Activated T-cell treated with anti-CD3 and anti-CD28 coated beads for 48 hours (primary cell): ENCODE results near the gene NUFIP1.
"Not testable (repeated sequence)": the region's sequence is repeated elsewhere in the genome, so short reads cannot be mapped to it uniquely, and the experiment has no call there.

ENCODE experiments used
- DNase-seq: peaks from one replicate; pipeline ENCODE4 v3.0.0-alpha.2; 2020; ENCODE audit warnings: low read depth

Gene NUFIP1

DNA sequence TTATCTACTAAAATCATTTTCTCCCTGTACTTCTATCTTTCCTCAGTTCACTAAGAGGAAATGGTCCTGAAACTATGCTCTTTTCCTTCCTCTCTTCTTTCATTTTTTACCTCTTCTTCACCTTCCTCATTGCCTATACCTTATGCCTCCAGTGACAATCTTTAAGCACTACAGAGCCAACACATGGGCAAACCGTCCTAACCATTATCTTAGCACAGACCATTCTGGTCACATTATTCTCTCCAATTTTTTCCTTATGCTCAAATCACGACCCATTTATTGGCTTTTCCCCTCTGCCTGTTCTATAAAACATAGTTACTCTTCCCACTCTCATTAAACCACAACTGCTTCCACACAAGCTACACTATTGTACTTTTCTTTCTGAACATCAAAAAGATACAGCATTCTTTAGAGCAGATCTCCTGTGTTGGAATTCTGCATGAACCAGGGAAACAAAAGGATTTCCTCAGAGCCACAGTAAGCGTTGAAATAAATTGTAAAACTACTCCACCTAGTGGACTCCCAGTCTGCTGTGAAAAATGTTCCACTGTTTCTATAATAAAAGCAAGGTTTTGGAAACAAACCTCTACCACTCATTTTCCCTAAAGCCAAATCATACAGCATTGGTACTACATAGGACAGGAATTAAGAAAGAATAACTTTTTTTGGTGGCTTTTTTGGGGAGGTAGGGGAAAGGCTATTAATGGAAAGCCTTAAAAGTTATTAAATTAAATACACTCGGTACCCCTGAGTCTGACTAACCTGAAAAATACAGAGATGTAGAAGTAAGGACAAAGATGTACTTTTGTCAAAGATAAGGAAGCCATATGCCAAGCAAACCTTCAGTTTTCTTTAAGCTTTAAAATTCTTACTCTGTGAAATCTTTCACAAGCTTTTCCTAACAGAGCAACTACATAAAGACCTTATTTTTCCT, 19.5 kb downstream of the NUFIP1 start:
- DNase-seq: no peak

DNA sequence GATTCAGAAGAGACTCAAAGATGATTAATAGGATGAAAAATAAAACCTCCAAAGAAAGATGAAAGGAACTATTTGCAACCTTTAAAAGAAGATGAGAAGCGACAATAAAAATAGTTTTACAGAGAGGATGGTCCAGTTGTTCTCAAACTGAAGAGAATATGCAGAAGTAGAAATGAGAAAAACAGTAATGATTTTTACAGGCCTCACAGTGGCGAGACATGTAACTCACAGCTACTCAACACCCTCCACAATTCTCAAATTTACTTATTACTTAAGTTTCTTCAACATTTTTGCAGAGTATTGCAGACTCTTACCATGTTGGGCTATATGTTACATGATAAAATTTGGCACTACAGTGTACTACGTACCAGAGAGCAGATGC, 20.8 kb downstream of the NUFIP1 start:
- DNase-seq: no peak

DNA sequence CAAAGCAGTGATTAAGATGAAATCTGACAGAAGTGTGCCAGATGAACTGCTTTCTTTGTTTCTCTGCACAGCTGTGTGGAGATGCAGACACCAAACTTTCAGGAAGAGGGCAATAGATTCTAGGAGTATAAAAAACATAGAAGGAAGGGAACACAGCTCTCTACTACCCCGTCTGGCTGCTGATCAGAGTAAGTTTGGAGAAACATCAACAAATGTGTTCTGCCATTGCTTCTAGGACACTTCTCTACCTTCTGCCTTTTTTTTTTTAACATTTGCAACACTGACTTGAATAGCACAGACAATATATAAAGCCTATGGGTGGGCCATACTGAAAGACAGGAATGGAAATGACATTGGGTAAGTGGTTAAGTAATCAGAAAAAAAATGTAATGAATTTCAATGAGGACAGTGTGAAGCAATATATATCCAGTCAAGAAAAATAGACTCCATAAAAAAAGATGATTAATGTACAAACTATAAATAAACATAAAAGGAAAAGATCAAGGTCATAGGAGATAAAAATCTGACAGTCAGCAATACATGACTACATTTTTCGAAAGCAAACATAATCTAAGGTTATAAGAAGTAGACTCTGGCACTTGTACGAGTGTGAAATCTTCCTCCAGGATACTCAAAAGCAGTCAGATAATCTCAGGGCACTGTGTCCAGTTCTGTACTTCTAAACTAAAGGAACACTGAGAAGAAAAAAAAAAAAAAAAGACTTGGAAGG, 21.4 kb downstream of the NUFIP1 start:
- no peak for DNase-seq

DNA sequence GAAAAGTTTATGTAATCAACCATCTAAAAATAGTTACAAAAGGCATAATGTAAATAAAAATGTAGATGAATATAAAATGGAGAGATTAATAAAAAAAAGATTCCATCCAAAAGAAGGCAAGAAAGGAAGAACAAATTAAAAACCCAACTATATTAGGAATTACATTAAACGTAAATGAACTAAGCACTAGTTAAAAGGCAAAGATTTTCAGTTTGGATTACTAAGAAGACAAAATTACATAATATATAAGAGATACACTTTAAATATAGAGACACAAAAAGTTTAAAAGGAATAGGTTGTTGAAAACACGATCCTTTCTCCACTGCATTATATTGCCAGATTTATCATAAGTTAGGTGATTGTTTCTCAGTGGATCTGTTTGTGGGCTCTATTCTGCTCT, 27.3 kb downstream of the NUFIP1 start:
- DNase-seq: no peak

DNA sequence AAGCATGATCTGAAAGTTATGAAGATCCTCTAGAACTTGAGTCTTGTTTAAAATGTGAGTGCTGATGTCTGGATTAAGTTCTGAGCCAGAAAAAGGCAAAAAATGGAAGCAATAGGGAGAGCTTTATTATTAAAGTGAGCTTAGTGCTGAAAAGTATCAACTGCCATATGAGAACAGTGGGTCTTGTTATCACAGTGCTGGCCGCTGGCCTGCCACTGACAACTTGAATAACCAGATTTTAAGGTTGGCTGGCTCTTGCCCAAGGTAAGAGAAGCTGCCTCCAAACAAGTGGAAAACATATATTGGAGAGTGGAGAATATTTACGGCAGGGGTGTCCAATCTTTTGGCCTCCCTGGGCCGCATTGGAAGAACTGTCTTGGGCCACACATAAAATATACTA, 33.9 kb downstream of the NUFIP1 start:
- no peak for DNase-seq

DNA sequence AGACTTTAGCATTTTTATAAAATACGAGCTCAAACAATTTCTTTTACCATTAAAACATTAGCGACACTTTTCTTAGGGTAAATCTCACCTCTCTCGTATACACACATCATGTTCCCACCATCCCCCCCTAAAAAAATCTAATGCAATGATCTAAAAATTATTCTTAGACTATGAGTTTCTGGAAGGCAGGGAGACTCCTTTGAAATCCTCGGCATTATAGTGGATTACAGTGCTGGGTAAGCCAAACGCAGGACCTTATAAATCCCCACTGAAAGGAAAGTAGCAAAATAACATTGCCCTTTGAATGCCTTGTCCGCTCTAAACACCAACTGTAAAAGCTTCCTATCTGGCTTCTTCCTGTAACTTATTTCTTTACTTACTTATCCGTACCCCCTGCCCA, 35.0 kb downstream of the NUFIP1 start:
- no peak for DNase-seq

DNA sequence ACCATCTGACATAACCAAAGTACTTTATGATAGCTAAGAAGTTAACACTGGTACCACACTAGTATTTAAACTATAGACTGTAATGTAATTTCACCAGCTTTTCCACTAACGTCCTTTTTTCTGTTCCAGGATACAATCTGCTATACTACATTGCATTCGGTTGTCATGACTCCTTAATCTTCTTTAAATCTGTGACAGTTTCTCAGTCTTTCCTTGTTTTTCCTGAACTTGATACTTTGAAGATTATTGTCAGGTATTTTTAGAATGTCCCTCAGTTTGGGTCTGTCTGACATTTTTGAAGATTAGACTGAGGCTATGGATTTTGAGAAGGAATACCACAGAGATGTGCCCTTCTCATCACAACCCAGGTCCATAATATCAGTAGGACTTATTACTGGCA, 36.6 kb downstream of the NUFIP1 start:
- DNase-seq: no peak

DNA sequence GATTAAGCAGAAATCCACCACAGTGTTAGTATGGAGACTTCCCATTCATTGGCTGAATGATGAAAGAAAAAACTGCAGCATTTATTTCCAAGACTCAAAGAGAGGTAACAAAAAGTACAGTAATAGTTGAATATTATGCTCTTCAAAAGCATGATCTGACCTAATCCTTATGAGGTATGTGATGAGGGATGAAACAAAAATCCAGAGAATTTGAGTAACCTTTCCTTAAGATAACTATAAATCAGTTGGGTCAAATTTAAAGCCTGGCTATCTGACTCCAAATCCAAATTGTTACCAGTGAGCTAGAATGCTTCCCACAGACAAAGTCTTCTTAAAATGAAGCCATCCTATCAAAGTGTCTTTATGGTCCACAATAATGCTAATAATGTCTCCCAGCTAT, 38.1 kb downstream of the NUFIP1 start:
- DNase-seq: no peak

DNA sequence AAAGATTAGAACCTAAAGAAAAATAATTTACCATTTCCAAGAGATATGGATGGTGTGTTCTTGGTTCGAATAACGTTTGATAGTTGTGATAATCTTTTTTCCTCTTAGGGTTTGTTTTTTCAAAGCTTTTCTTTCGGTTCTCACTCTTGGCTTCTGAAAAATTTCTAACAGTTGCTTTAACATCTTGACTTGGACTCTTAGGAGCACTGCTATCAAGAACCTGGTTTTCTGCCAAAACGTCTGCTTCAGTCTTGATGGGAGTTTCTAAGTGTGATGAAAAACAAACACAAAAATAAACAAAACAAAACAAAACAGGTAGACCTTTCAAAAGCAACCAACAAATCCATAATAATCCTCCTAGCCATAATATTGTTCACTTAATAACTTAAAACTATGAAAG, 45.9 kb downstream of the NUFIP1 start:
- DNase-seq: not testable (repeated sequence)

DNA sequence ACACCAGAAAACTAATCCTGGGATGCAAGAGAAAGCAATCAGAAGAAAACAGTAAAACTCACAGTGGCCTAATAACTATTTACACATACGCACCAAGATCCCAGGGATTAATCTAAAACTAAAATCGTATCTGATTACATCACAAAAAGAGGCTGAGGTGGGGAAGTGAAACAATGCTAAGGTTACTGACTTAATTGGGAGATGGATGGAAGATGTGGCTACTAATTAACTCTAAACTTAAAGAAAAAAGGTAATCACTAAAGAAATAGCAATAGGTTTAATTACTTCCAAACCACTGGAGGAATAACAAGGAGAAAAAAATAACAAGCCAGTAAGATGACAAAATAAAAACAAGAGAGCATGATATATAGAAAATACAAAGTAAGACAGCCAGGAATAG, 50.4 kb downstream of the NUFIP1 start:
- no peak for DNase-seq

DNA sequence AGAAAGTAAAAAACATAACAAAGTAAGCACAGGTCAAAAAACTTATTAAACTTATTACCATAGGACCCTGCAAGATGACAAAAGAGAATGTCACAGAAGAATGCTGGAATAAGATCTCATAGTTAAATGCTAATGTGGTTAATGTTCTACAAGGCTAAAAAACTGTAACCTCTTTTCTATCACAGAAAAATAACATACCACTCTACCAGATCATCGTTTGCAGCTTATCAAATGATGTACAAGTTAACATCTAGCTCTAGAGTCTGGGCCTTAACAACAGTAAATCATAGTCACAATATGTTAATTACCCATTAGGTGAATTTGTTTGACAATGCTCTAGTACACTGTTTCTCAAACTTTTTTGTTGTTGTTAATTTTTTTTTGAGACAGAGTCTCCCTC, 53.0 kb downstream of the NUFIP1 start:
- no peak for DNase-seq

DNA sequence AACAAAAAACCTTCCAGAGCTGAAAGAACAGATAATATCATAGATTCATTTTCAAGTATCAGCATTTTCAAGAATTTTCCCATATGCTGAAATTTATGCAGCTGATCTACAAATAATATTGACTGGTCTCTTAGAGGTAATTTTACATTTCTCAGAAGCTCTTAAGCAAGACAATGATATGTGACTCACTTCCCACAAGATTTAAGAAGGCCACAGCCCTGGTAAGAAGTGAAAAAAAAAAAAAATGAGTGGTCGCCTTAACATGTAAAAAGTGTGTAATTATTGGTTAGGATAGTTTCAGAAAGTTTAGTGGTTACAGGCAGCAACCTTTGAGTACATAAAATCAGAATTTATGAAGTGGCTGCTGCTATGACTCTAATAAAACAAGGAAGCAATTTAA, 54.5 kb downstream of the NUFIP1 start:
- DNase-seq: no peak

DNA sequence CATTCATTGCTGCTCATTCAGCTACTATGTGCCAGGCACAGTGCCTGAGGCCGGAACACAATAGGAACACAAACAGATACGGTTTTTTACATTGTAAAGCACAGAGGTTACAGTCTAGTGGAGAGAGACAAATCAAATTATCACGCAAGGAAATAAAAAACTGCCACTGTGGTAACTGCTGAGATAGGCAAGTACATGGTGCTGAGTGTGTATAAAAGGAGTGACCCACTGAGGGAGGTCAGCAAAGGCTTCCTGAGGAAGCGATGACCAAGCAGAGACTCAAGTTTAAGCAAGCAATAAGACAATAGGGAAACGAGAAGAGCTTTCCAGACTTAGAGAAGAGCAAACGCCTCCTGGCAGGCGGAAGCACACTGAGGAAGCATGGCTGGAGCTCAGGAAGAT, 56.4 kb downstream of the NUFIP1 start:
- no peak for DNase-seq

DNA sequence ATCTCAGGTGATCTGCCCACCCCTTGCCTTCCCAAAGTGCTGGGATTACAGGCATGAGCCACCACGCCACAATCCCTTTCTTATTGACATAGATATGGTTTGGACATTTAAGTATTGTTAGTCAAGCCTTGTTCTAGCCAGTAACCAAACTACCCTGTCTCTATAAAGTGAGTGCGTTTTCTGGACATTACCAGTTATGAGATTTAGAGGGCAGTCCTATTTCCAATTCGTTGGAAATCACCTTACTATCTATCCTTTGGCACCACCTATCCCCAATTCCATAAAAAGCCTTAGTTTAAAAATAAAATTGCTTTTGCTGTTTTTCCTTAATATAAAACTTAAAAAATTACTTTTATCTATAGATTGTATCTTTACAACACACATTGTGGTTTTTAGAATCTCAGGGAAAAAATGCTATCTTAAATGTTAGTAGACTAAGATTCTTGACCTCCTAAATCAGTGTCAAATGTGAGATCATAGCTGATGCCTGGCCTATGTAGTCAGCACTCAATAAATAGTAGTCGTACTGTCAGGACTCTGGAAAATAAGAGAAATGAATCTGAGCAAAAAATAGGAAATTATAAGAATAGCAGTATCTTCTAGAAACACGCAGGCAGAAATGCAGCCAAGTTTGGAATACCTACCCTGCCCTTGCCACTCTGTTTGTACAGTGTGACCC, 57.0 kb downstream of the NUFIP1 start:
- no peak for DNase-seq

DNA sequence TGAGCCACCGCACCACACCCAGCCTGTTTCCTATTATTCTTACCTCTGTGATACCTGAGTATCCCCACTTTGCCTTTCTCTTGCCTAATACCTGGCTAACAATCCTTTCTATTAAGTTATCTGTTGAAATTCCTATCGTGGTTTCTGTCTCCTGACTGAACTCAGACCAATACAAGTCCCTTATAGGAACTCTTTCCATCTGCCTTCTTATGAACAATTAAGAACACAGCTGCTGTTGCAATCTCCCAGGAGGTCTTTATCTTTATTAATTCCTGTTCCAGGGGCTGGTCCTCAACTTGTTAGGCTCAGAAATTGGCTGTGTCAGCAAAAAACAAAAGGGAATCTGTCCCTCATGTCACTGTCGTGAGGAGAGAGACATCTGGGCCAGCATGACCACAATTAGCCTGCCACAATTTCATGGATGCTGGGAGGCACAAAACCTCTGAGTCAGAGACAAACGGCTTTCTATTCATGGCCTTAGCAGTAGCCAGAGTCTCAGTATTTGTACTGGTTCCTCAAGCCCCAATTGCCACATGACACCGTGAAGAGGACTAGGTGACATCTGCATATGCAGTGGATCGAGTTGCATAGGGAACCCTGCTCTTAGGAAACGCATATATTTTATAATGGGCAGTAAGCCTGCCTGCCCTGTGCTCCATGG, 58.2 kb downstream of the NUFIP1 start:
- DNase-seq: no peak

DNA sequence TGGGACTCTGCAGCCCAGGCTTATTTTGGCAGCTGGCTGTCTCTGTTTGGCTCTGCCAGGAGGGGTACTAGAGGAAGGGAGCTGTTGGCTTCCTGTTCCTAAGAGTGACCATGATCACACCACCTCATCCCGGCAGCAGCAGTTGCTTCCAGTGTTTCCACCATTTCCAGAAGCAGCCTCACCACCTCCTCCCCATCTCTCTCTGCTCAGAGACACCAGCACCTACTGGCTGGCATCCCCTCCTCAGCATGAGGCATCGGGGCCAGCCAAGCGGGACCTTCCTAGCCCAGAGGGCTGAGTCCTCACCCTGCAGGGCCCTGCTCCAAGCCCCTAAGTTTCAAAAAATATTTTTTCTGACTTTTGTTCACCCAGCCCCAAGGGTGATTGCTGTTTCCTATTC, 59.0 kb downstream of the NUFIP1 start:
- no peak for DNase-seq

DNA sequence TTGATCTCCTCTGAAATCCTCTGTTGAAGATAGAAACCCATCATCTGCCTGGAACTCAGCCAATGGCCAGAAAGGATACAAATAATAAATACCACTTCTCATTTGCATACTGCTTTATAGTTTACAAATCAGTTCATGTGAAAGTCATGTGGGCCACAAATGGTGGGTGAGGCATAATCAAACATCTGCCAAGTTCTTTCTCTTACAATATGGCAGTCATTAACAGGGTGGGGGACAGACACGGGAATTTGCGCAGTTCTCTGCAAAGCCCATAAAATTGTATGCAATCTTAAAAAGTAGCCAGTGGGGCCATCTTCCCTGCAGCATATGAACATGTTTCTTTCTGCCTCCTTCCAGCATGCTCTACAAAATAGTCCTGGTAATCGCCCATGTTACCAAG, 59.6 kb downstream of the NUFIP1 start:
- DNase-seq: no peak

DNA sequence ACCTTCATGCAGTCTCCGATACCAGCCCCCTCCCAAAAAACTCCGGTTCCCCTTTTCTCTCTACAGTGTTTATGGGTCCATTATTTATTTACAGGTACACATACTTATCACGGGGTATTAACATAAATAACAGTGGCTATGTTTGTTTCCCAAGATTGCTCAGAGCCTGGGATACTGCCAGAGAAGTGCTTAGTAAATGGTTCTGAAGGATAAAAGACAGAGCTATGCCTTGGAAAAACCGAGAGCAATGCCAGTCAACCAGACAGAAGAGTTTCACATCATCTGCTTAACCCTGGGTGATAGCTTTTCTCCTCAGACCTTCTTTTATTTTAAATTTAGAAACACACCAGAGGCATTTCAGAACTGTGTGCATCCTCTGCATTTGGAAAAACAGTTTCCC, 61.3 kb downstream of the NUFIP1 start:
- no peak for DNase-seq

DNA sequence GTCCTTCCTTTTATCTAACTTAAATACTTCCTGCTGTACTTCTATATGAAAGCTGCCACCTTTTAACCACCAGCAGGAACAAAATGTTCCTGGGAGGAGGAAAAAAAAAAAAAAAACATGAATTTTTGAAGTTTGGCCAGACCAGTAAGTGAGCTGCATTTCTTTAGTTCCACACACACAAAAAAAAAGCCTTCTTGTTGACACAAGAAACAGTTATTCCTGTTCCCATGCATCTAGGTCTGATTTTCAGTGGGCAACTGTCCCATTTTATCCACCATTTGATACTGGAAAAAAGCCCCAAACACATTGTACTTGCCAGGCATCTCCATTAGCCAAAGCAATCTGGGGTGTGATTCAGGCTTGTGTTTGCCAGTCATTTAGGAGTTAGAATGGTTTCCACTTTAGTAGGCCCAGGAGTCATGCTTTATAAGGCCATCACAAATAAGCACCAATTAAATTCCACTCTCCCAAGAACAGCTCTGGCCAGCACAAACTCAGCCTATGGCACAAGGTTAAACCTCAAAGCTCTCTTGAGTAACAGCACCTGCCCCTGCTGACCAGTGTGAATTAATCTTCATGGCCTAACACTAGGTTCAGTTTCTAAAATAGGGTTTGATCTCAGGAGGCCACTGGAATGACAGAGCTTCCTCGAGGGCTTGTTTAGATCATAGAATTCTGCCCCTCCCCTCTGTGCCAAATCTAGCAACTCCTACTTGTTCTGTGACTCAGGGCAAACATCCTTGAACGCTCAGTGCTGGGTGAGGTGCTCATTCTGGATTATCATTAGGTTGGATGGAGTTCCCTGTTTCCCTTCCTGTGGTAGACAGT, 67.1 kb downstream of the NUFIP1 start:
- no peak for DNase-seq

DNA sequence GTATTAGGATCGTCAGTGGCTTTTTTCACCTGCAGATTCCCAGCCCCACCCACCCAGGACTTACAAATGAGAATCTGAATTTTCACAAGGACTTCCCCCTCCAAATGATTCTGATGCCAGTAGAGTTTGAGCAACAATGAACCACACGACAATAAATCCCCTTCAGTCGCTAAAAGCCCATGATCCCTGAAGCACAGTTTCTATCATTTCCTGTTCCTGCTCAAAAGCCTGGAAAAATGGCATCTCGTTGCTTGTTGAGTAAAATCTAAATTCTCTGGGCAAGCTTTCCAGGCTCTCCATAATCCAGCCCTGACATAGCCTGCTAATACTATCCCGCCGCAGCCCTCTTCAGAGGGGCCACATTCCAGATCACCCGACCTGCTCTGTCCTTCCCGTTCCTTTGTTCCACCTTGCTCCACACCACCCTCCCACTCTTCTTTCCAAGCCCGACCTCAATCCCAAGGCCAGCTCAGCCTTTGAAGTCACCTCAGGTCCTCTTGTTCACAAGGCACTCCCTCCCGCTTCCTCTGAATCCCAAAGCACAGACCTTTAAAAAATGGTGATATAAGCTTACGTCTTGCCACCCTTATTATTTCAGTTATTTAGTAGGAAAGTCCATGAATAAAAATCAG, 67.9 kb downstream of the NUFIP1 start:
- no peak for DNase-seq

DNA sequence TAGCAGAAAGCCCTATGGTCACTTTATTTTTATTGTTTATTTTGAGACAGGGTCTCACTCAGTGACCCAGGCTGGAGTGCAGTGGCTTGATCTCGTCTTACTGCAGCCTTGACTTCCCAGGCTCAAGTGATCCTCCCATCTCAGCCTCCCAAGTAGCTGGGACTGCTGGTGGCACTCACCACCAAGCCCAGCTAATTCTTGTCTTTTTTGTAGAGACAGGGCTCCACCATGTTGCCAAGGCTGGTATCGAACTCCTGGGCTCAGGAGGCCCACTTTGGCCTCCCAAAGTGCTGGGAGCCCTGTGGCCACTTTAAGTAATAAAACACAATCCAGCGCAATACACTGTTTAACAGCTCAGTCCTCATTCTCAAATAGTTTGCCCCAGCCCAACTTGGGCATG, 69.3 kb downstream of the NUFIP1 start:
- DNase-seq: no peak
